Esophagus muscularis mucosa (tissue), 4 donors: ENCODE data around the gene TAX1BP1. TPM values are rescaled to one million over a fixed set of nuclear protein-coding genes. Genes with fewer than 3 reads are reported as not detected.

ENCODE experiments used
- DNase-seq: peaks from one replicate; pipeline ENCODE4 v3.0.0-alpha.2; 2017; ENCODE audit errors: extremely low spot score
- H3K27ac ChIP-seq, 4 donors: fragments of 200-600 bp; sonication (generic); replicated peaks in 1 of 4; 1 replicate in 3 of 4; 2 replicates in 1 of 4; pipeline ENCODE4 v1.5.1; 2016 to 2019; ENCODE audit warnings: mild to moderate bottlenecking in 1 of 4
- H3K27me3 ChIP-seq, 4 donors: fragments of 200-600 bp; sonication (generic); one replicate each; pipeline versions ENCODE4 v1.5.1 to v1.6.0; 2016 to 2019
- H3K36me3 ChIP-seq, 4 donors: fragments of 200-600 bp; sonication (generic); one replicate each; pipeline ENCODE4 v1.5.1; 2016 to 2019
- H3K4me1 ChIP-seq, 4 donors: fragments of 200-600 bp; sonication (generic); one replicate each; pipeline ENCODE4 v1.5.1; 2016 to 2019
- H3K4me3 ChIP-seq, 4 donors: fragments of 200-600 bp; sonication (generic); 1 replicate in 2 of 4; 2 replicates in 2 of 4; pipeline ENCODE4 v1.5.1; 2016 to 2019; ENCODE audit warnings: mild to moderate bottlenecking in 4 of 4, moderate library complexity in 1 of 4
- H3K9me3 ChIP-seq, 4 donors: fragments of 200-600 bp; sonication (generic); 1 replicate in 3 of 4; 2 replicates in 1 of 4; pipeline ENCODE4 v1.5.1; 2016 to 2019
- CTCF ChIP-seq, 3 experiments: fragments of 200-600 bp in 2 of 3; fragments of 450-650 bp in 1 of 3; sonication (generic) in 2 of 3; IDR thresholded peaks; one replicate each; pipeline ENCODE4 v1.5.1; 2017 to 2019; ENCODE audit warnings: antibody characterized with exemption in 3 of 3, mild to moderate bottlenecking in 2 of 3, moderate library complexity in 1 of 3
- EP300 ChIP-seq: sonication (generic); formaldehyde crosslinking; IDR thresholded peaks from one replicate; pipeline ENCODE4 v1.6.1; 2017; ENCODE audit warnings: antibody characterized with exemption
- POLR2A ChIP-seq: fragments of 450-650 bp; IDR thresholded peaks from one replicate; pipeline ENCODE4 v1.6.1; 2017; ENCODE audit warnings: antibody characterized with exemption, moderate library complexity, mild to moderate bottlenecking, low read depth
- POLR2AphosphoS5 ChIP-seq, 2 donors: sonication (generic); formaldehyde crosslinking; IDR thresholded peaks; one replicate each; pipeline ENCODE4 v1.6.1; 2017; ENCODE audit warnings: antibody characterized with exemption in 2 of 2
- WGBS: methylation state at CpG from one replicate; pipeline ENCODE4 v1.1.5; 2018; 5-methylcytosine and 5-hydroxymethylcytosine counted together
- intact Hi-C: fragments of 100-400 bp; cut with DNase I; formaldehyde crosslinking; loops from one replicate; pipeline ENCODE4 v1.15.1; 2023
- total RNA-seq, 4 donors: library from RNA; depleted of rRNA; stranded (reverse); fragments of >200 nt; gene quantifications; one replicate each; pipeline versions ENCODE4 v1.1.0 to v1.2.1, GENCODE V29; 2016

The TAX1BP1 gene
- total RNA-seq, 4 donors from 2014 or later, result 107 to 139 (median 127) TPM

GRCh38 chr7:27861747-27862146 is 121.8 kb downstream of the TAX1BP1 start:
- TF ChIP-seq POLR2A (no peak), POLR2AphosphoS5 (IDR thresholded peaks at IDR 0.05) (no peak), CTCF (IDR thresholded peaks at IDR 0.05) (no peak), EP300 (no peak)
- intact Hi-C loops, result no loop called here
- no peaks in the 10 kb centered on the region for H3K9me3 ChIP-seq
- H3K4me1 ChIP-seq, result no peaks in the 10 kb centered on the region
- no peak overlapping the region for H3K4me3 ChIP-seq
- no peaks in the 10 kb centered on the region for H3K27me3 ChIP-seq
- no peak overlapping the region for H3K27ac ChIP-seq
- 97% methylated on average over 3 of the region's 3 CpGs for WGBS
- DNase-seq, result no peak
- peaks cover 0 to 16% (median 0%) of the 10 kb centered on the region in 4 donors for H3K36me3 ChIP-seq

- intact Hi-C loops, result no loop called here
- Histone ChIP-seq H3K4me3 (no peak overlapping the region), H3K27me3 (no peaks in the 10 kb centered on the region), H3K27ac (no peak overlapping the region), H3K36me3 (peaks cover 0 to 13% (median 0%) of the 10 kb centered on the region in 4 donors), H3K4me1 (no peaks in the 10 kb centered on the region), H3K9me3 (no peaks in the 10 kb centered on the region)
- no peak for DNase-seq
- TF ChIP-seq POLR2A (no peak), EP300 (no peak), POLR2AphosphoS5 (IDR thresholded peaks at IDR 0.05) (no peak), CTCF (IDR thresholded peaks at IDR 0.05) (no peak)
- WGBS, result 96% methylated on average over 10 of the region's 11 CpGs
Measured at GRCh38 chr7:27863880-27864279, 123.9 kb downstream of the TAX1BP1 start.

GRCh38 chr7:27866256-27866655 is 126.3 kb downstream of the TAX1BP1 start:
- intact Hi-C loops, result no loop called here
- WGBS, result 51% methylated on average over 2 of the region's 2 CpGs

GRCh38 chr7:27866828-27867672 is 127.1 kb downstream of the TAX1BP1 start:
- TF ChIP-seq POLR2A (no peak), CTCF (IDR thresholded peaks at IDR 0.05) (no peak), POLR2AphosphoS5 (IDR thresholded peaks at IDR 0.05) (no peak), EP300 (no peak)
- Histone ChIP-seq H3K9me3 (no peaks in the 10 kb centered on the region), H3K4me3 (no peak overlapping the region), H3K27me3 (no peaks in the 10 kb centered on the region), H3K4me1 (no peaks in the 10 kb centered on the region), H3K27ac (no peak overlapping the region), H3K36me3 (peaks cover 0 to 13% (median 0%) of the 10 kb centered on the region in 4 donors)
- no peak for DNase-seq
- intact Hi-C loops, result no loop called here
- WGBS, result 89% methylated on average over 17 of the region's 17 CpGs

More at GRCh38 chr7:27866256-27866655, 126.3 kb downstream of the TAX1BP1 start:
- H3K4me3 ChIP-seq, result no peak overlapping the region
- peaks cover 0 to 13% (median 0%) of the 10 kb centered on the region in 4 donors for H3K36me3 ChIP-seq
- H3K9me3 ChIP-seq, result no peaks in the 10 kb centered on the region
- TF ChIP-seq CTCF (IDR thresholded peaks at IDR 0.05), result no peak
- no peak for DNase-seq
- H3K4me1 ChIP-seq, result no peaks in the 10 kb centered on the region
- no peak overlapping the region for H3K27ac ChIP-seq
- no peaks in the 10 kb centered on the region for H3K27me3 ChIP-seq
